ENCODE results near the gene ZNF787.

ZNF787 gene

DNA sequence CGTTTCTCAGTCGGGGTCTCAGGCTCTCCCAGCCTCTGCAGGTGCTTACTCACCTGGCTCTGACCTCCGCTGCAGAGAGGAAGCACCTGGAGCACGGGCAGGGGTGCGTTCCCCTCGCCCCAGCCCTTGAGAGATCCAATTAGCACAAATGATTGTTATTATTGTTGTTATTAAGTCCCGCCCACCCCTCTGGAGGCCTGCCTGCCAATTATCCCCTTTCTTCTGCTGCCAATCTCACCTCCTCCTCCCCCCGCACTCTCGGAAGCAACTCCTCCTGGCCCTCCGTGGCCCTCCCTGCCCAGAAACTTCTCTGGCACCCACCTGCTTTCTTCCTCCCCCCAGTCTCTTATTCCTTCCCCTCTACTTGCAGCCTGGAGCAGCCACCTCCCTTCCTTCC is 8.8 kb downstream of the ZNF787 start:
- ChIA-PET CTCF (no interaction called here), POLR2A (no interaction called here)
- no peak for DNase-seq (ENCODE audit: extremely low spot score)
- TF ChIP-seq, protein P1, sequence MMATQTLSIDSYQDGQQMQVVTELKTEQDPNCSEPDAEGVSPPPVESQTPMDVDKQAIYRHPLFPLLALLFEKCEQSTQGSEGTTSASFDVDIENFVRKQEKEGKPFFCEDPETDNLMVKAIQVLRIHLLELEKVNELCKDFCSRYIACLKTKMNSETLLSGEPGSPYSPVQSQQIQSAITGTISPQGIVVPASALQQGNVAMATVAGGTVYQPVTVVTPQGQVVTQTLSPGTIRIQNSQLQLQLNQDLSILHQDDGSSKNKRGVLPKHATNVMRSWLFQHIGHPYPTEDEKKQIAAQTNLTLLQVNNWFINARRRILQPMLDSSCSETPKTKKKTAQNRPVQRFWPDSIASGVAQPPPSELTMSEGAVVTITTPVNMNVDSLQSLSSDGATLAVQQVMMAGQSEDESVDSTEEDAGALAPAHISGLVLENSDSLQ (IDR thresholded peaks at IDR 0.05), result no peak
- TF ChIP-seq TARDBP (IDR thresholded peaks at IDR 0.05), result no peak
- no peak for TF ChIP-seq SUZ12 (IDR thresholded peaks at IDR 0.05)
- no peak for TF ChIP-seq ELF4 (IDR thresholded peaks at IDR 0.05)

GRCh38 chr19:56111601-56112312 is 9.3 kb downstream of the ZNF787 start:
- CTCF ChIA-PET, result no interaction called here
- TF ChIP-seq TARDBP (IDR thresholded peaks at IDR 0.05), result no peak
- TF ChIP-seq, protein P1 (IDR thresholded peaks at IDR 0.05), result peak; percentile 44
- POLR2A ChIA-PET, result no interaction called here

DNA sequence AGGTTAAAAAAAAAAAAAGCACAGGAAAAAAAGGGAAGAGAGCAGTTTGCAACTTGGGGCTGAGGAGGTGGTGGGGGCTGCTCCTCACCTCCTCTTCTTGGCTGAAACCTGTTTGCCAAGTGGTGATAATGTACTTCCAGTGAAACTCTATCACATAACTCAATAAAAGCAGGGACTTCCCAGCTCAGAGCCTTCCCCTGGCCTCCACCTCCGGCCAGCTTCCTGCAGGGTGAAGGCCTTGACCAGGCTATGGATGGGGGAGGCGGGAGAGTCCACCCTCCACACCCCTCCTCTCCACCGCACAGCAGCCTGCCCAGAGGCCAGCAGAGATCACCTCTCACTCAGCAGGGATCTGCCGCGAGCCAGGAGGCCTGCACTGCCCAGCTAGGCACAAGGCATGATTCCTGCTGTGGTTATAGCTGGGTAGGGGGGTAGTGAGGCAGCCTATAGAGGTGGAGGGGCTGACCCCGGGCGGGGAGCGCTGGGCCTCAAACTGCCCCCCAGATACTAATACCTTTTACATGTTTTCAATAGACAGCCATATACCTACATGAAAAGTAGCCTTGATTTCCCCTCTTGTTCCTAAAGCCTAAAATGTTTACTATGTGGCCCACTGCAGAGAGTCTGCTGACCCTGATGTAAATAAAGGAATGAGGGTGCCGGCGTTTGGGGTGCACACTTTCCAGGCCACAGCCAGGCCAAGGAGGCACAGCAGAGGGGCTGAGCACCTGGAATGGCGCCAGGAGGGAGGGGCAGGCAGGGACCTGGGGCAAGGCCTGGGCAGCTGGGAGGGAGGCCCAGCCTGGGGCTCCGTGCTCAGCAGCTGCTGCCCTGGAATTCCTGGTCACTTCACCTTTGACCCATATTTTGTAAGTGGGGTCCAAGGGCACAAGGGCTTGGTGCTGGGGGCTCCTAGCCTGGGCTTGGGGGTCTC is 10.3 kb downstream of the ZNF787 start:
- no peak for DNase-seq (ENCODE audit: extremely low spot score)
- POLR2A ChIA-PET, result no interaction called here
- CTCF ChIA-PET, result interaction anchor here (0.5 kb wide), 1 partner anchor 146 kb away, joined by 4 read pairs; no protein-coding TSS in a partner anchor
- TF ChIP-seq, protein P1 (IDR thresholded peaks at IDR 0.05), result no peak
- TF ChIP-seq NFRKB (IDR thresholded peaks at IDR 0.05), result no peak
- no peak for TF ChIP-seq BHLHE40 (IDR thresholded peaks at IDR 0.05; ENCODE audit: borderline replicate concordance)
- TF ChIP-seq TARDBP (IDR thresholded peaks at IDR 0.05), result no peak
- no peak for TF ChIP-seq ELF4 (IDR thresholded peaks at IDR 0.05)
- TF ChIP-seq ZNF384 (IDR thresholded peaks at IDR 0.05), result no peak
- no peak for TF ChIP-seq LEF1 (IDR thresholded peaks at IDR 0.05; ENCODE audit: borderline replicate concordance)
- no peak for TF ChIP-seq FOXK2 (IDR thresholded peaks at IDR 0.05)
- no peak for TF ChIP-seq FOXA1 (IDR thresholded peaks at IDR 0.05)
- TF ChIP-seq L3MBTL2 (conservative IDR thresholded peaks at IDR 0.05), result no peak
- no peak for TF ChIP-seq SP1 (IDR thresholded peaks at IDR 0.05)
- no peak for TF ChIP-seq CTBP1 (IDR thresholded peaks at IDR 0.05; ENCODE audit: borderline replicate concordance)
- TF ChIP-seq SUZ12 (IDR thresholded peaks at IDR 0.05), result no peak
- TF ChIP-seq HDGF (IDR thresholded peaks at IDR 0.05; ENCODE audit: borderline replicate concordance), result no peak
- no peak for TF ChIP-seq ARNT (IDR thresholded peaks at IDR 0.05)
- no peak for TF ChIP-seq FOXM1 (IDR thresholded peaks at IDR 0.05; ENCODE audit: borderline replicate concordance)

More at GRCh38 chr19:56111601-56112312, 9.3 kb downstream of the ZNF787 start:
- DNase-seq (ENCODE audit: extremely low spot score), result no peak

DNA sequence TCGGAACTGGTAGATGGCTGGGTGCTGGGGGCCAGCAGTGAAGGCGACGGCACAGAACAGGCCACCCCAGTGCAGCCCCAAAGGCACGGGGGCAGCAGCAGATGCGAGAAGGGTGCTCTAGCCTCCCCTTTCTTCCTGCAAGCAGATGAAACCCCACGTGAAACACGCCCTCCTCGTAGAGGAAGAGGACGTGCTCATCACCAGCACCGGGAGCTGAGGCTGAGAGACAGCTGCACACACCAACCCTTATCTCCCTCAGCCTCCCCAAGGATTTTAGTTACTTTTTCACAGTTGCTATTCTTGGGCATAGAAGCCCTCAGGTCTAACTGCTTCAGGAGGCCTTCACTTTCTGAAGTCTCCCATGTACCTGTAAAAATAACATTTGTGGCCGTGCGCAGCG is 11.9 kb downstream of the ZNF787 start:
- ChIA-PET POLR2A (no interaction called here), CTCF (no interaction called here)
- no peak for DNase-seq (ENCODE audit: extremely low spot score)
- TF ChIP-seq, protein P1 (IDR thresholded peaks at IDR 0.05), result no peak
- TF ChIP-seq SUZ12 (IDR thresholded peaks at IDR 0.05) (no peak), HDGF (IDR thresholded peaks at IDR 0.05; ENCODE audit: borderline replicate concordance) (no peak), LEF1 (IDR thresholded peaks at IDR 0.05; ENCODE audit: borderline replicate concordance) (no peak), SP1 (IDR thresholded peaks at IDR 0.05) (no peak), ELF4 (IDR thresholded peaks at IDR 0.05) (no peak), FOXK2 (IDR thresholded peaks at IDR 0.05) (no peak), CTBP1 (IDR thresholded peaks at IDR 0.05; ENCODE audit: borderline replicate concordance) (no peak), FOXA1 (IDR thresholded peaks at IDR 0.05) (no peak), ARNT (IDR thresholded peaks at IDR 0.05) (no peak), BHLHE40 (IDR thresholded peaks at IDR 0.05; ENCODE audit: borderline replicate concordance) (no peak), FOXM1 (IDR thresholded peaks at IDR 0.05; ENCODE audit: borderline replicate concordance) (no peak), TARDBP (IDR thresholded peaks at IDR 0.05) (no peak), ZNF384 (IDR thresholded peaks at IDR 0.05) (no peak), L3MBTL2 (conservative IDR thresholded peaks at IDR 0.05) (no peak), NFRKB (IDR thresholded peaks at IDR 0.05) (no peak)

DNA sequence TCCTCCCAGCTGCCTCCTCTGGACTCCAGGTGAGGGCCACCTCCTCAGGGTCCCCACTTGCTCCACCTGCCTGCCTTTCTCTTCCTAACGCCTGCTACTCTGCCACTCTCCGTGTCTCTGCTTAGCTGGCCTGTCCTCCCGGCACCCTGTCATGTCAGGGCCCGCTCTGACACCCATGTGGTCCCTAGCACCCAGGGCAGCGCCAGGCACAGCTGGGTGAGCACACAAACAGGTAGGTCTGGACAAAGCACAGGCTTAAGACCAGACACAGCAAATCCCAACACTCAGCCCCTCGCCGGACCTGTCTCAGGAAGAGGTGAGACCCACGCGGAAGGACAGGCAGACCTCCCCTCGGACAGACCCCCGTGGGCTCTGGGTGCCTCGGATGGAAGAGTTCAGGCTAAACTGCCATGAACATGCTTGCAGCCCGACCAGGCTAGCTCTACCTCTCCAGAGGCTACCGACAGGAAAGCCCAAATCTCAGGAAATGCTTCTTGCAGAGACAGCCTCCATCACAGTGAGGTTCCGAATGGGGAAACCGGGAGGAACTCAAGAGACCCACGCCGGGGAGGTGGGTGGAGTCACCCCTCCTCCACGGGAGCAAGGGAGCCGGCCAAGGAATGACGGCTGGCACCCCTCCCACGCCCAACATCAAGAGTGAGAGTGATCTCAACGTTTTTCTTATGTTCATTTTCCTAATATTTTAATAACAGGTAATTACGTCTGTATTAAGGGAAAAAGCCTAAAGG is 12.5 kb downstream of the ZNF787 start:
- POLR2A ChIA-PET, result interaction anchor here (1.3 kb wide), 1 partner anchor 12 kb away, joined by 6 read pairs; the partner anchor contains the start of gene ZNF787
- CTCF ChIA-PET, result no interaction called here
- TF ChIP-seq L3MBTL2 (conservative IDR thresholded peaks at IDR 0.05) (no peak), FOXK2 (IDR thresholded peaks at IDR 0.05) (no peak), TARDBP (IDR thresholded peaks at IDR 0.05) (no peak), FOXA1 (IDR thresholded peaks at IDR 0.05) (no peak), NFRKB (IDR thresholded peaks at IDR 0.05) (no peak), FOXM1 (IDR thresholded peaks at IDR 0.05; ENCODE audit: borderline replicate concordance) (no peak), HDGF (IDR thresholded peaks at IDR 0.05; ENCODE audit: borderline replicate concordance) (no peak), ARNT (IDR thresholded peaks at IDR 0.05) (no peak), SUZ12 (IDR thresholded peaks at IDR 0.05) (no peak), LEF1 (IDR thresholded peaks at IDR 0.05; ENCODE audit: borderline replicate concordance) (no peak), SP1 (IDR thresholded peaks at IDR 0.05) (no peak), BHLHE40 (IDR thresholded peaks at IDR 0.05; ENCODE audit: borderline replicate concordance) (no peak), ZNF384 (IDR thresholded peaks at IDR 0.05) (no peak)
- TF ChIP-seq, protein P1 (IDR thresholded peaks at IDR 0.05), result no peak
- no peak for DNase-seq (ENCODE audit: extremely low spot score)
